GM19324 (cell line): ENCODE data around the gene NCSTN.
"Not testable (repeated sequence)": the region's sequence is repeated elsewhere in the genome, so short reads cannot be mapped to it uniquely, and the experiment has no call there.

ENCODE experiments used
- ATAC-seq: cut with Tn5 transposase; IDR thresholded peaks from one replicate; pipeline ENCODE4 v1.9.1; 2021; ENCODE audit warnings: mild to moderate bottlenecking, moderate library complexity; ENCODE audit not compliant: unreplicated experiment, low FRiP score

Gene NCSTN

GRCh38 chr1:160369087-160369486, 25.9 kb downstream of the NCSTN start:
- ATAC-seq = no peak

GRCh38 chr1:160370561-160371345, 27.6 kb downstream of the NCSTN start:
- ATAC-seq = no peak

- no peak for ATAC-seq
Measured at GRCh38 chr1:160371346-160371631, 28.1 kb downstream of the NCSTN start.

- no peak for ATAC-seq
Measured at GRCh38 chr1:160371756-160372155, 28.6 kb downstream of the NCSTN start.

- no peak for ATAC-seq
Measured at GRCh38 chr1:160373696-160374095, 30.5 kb downstream of the NCSTN start.

- no peak for ATAC-seq
Measured at GRCh38 chr1:160374306-160375110, 31.3 kb downstream of the NCSTN start.

GRCh38 chr1:160375788-160376524, 32.8 kb downstream of the NCSTN start:
- no peak for ATAC-seq

DNA sequence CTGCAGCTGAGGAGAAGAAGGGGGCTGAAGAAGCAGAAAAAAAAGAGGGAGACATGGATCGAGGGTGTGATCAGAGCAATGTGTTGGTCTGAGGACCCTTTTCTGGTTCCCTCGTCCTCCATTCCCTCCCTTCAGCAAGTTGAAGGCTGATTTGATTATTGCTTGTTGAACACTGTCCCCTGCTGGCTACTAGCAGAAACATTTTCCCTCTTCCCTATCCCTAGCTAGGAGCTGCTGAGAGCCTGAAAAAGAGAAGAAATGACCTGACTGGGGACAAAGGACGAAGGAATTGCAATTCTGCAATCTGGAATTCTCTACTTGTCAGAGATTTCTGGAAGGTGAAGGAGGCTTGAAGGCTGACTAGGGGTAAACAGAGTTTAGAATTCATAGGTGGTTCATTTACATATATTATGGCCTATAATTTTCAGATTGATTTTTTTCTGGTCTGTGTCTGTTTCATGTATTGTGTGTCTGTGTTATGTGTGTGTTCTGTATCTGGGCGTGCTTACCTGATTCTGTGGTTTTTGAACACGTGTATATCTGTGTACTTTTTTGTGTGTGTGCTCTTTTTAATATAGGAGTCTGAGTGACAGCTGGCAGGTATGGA, 33.4 kb downstream of the NCSTN start:
- ATAC-seq = no peak

DNA sequence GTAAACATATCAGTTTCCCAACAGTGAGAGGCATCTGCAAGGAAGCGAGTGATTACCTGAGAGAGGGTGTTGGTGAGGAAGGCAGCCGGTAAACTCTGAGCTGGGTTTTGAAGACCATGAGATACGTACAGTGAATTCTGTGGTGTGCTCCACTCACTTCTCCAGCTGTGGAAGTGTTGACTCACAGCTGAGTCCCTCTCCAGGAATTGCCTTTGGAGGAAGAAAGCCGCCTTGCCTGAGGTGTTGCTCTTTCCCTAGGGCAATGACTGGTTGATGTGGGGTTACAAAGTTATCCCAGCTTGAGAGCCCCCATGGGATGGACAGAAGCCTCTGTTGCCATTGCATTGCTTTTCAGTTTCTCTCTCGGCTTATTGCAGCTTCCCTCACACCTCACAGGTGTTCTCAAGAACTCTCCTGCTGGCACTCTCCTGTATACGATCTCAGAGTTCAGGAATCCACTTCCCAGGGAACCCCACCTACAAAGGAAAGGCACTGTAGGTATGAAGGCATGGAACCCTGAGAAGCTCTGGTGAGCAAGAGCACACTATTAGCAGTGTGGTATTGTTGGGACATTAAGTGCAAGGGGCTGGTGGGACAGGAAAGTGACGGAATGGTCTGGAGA, 34.5 kb downstream of the NCSTN start:
- ATAC-seq = no peak

GRCh38 chr1:160384812-160385211, 41.6 kb downstream of the NCSTN start:
- not testable (repeated sequence) for ATAC-seq

DNA sequence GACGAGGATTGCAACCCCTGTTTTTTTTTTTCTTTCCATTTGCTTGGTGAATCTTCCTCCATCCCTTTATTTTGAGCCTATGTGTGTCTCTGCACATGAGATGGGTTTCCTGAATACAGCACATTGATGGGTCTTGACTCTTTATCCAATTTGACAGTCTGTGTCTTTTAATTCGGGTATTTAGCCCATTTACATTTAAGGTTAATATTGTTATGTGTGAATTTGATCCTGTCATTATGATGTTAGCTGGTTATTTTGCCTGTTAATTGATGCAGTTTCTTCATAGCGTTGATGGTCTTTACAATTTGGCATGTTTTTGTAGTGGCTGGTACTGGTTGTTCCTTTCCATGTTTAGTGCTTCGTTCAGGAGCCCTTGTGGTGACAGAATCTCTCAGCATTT, 45.2 kb downstream of the NCSTN start:
- ATAC-seq = not testable (repeated sequence)

GRCh38 chr1:160394673-160395072, 51.5 kb downstream of the NCSTN start:
- ATAC-seq = no peak

DNA sequence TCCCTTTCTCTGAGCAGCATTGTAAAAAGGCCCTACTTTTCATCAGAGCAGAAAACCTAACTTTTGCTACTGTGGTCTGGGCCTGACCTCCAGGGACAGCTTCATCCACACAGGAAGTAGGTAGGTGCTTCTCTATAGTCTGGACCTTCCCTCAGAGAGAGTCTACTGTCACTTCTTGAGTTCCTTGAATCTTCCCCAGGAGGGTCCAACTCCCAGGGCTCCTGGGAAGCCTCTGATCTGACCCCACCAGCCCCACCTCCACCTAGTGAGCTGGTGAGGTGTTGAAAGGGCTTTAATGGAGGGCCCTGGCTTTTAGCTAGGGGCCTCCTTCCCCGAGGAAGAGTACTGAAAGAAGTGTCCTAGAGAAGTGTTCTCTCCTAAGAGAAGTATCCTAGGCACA, 54.5 kb downstream of the NCSTN start:
- no peak for ATAC-seq

- no peak for ATAC-seq
Measured at GRCh38 chr1:160398823-160399222, 55.6 kb downstream of the NCSTN start.

- ATAC-seq = no peak
Measured at GRCh38 chr1:160399544-160400222, 56.5 kb downstream of the NCSTN start.

DNA sequence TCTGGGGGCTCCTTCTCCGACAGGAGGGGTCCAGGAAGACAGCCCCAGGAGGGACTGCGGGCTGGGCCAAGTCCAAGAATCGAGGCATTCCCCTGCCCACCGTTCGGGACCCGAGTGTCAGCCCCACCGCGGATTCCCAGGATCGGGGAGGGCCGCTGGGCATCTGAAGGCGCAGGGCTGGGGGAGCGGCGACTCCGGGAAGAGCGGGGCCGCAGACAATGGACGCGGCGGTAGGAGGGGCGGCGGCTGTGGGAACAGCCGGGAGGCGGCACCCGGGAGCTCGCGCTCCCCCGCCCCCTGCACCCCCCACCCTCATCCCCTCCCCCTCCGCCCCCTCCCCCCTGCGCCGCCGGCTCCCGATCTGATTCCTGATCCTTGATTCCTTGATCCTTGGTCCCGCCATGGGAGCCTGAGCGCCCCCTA, 57.1 kb downstream of the NCSTN start, which contains the start of gene VANGL2:
Gene VANGL2 (plus strand): TSS at position 342 of the 423 bp plus-strand sequence. CDS start 15,274 bp downstream, outside the sequence.
- ATAC-seq = no peak

DNA sequence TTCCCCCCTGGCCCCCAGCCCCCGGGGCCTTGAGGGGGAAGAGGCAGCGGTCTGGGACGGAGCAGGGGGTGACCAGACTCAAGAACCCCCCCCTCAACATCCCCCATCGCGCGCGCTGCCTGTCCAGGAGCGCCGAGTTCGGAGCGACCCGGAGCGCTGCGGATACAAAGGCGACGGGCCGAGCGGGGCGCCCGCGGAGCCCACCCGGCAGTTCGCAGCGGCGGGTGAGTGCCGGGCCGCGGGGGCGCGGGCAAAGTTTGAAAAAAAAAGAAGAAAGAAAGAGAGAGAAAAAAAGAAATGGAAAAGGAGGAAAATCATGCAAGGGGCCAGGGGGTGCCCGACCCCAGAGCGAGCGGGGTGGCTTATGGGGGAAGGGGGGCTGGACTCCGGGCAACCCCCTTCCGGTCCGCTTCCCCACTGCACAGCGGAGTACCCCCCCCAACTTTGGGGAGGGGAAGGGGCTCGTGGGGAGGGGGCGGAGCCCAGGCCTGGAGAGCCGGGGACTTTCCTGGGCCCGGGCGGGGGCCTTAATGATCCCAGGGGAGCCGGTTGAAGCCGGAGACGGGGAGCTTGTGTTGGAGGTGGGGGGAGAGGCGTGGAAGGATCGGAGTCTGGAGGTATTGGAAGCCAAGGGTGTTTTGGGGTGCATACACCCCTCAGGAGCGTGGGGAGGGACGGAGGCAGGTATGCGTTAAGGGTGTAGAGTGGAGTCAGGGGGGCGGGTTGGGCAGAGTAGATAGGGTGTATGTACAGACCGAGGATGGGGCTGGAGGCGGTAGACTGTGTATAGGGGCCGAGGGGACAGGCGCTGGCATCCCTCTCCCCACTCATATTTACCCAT, 57.7 kb downstream of the NCSTN start:
- ATAC-seq = no peak

DNA sequence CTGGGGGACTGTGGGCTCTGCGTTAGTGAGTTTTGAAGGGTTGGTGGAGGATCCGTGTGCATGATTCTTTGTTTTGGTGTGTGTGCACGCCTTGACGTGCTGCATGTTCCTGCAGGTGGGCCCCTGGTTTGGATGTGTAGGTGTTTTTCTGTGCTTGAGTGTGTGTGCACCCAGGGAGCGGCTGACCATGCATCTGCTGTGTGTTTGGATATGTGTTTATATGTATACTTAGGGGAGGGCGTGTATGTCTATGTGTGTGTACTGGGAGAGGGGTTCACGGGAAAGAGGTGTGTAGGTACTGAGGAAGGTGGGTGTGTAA, 58.3 kb downstream of the NCSTN start:
- ATAC-seq = no peak
